ENCODE data around the gene SOAT1.

DNA sequence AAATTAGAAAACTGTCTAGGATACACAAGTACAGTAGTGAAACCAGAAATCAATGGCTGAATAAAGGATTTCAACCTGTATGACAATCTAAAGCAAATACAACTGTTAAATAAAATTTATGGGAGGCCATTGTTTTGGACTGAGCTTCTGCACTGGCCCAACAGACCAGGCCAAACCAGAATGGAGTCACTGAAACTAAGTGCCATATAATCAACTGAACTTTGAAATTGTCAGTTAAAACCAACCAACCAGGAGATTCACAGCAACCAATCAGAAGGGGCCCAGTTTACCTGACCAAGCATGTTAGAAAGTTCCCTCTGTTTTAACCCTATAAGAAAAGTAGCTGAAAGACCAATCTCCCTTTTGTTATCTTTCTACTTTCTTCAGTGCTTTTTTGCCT, 30.5 kb upstream of the SOAT1 start:
- no peak for TF ChIP-seq POLR2A (IDR thresholded peaks at IDR 0.05)
- TF ChIP-seq, protein P1, sequence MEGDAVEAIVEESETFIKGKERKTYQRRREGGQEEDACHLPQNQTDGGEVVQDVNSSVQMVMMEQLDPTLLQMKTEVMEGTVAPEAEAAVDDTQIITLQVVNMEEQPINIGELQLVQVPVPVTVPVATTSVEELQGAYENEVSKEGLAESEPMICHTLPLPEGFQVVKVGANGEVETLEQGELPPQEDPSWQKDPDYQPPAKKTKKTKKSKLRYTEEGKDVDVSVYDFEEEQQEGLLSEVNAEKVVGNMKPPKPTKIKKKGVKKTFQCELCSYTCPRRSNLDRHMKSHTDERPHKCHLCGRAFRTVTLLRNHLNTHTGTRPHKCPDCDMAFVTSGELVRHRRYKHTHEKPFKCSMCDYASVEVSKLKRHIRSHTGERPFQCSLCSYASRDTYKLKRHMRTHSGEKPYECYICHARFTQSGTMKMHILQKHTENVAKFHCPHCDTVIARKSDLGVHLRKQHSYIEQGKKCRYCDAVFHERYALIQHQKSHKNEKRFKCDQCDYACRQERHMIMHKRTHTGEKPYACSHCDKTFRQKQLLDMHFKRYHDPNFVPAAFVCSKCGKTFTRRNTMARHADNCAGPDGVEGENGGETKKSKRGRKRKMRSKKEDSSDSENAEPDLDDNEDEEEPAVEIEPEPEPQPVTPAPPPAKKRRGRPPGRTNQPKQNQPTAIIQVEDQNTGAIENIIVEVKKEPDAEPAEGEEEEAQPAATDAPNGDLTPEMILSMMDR (IDR thresholded peaks at IDR 0.05) = no peak
- TF ChIP-seq EP300 (IDR thresholded peaks at IDR 0.05) = no peak
- no peak for TF ChIP-seq POLR2AphosphoS5 (IDR thresholded peaks at IDR 0.05)

Data from sigmoid colon (tissue), 4 donors.